22Rv1 (cell line): ENCODE results near the gene PFKFB1.
"Not testable (repeated sequence)": the region's sequence is repeated elsewhere in the genome, so short reads cannot be mapped to it uniquely, and the experiment has no call there.

Experiments used
- H3K27ac ChIP-seq: fragments of 450-650 bp; 2 replicates; pipeline ENCODE4 v1.5.1; 2017
- CTCF ChIP-seq: fragments of 450-650 bp; IDR thresholded peaks from 2 replicates; pipeline ENCODE4 v1.5.1; 2017; ENCODE audit warnings: mild to moderate bottlenecking
- ZFX ChIP-seq: fragments of 450-650 bp; IDR thresholded peaks from 2 replicates; pipeline ENCODE4 v1.6.1; 2017; ENCODE audit warnings: antibody characterized with exemption, borderline replicate concordance

Gene PFKFB1

GRCh38 chrX:54992911-54993622, 921 bp downstream of the PFKFB1 start:
- no peak overlapping the region for H3K27ac ChIP-seq

DNA sequence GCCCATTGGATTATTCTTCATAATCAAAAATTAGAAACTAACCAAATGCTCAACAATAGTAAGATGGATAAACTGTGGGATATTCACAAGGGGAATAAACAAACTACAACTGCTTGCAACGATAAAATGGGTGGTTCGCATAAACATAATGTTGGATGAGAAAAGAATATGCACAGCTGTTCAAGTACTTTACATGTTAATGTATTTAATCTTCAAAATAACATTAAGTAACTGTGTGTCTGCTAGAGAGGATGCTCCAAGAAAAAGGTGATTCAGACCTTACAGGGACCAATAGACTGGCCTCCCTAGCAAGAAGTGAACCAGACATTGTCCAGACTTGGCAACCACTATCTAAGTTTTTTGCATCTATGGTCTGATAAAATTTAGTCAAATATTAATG, 2.3 kb downstream of the PFKFB1 start:
- TF ChIP-seq CTCF (no peak), ZFX (no peak)
- no peak overlapping the region for H3K27ac ChIP-seq

More at GRCh38 chrX:54992911-54993622, 921 bp downstream of the PFKFB1 start:
- TF ChIP-seq CTCF (no peak), ZFX (no peak)

- not testable (repeated sequence) for H3K27ac ChIP-seq
Observed at GRCh38 chrX:54983306-54983705, 10.7 kb downstream of the PFKFB1 start.

DNA sequence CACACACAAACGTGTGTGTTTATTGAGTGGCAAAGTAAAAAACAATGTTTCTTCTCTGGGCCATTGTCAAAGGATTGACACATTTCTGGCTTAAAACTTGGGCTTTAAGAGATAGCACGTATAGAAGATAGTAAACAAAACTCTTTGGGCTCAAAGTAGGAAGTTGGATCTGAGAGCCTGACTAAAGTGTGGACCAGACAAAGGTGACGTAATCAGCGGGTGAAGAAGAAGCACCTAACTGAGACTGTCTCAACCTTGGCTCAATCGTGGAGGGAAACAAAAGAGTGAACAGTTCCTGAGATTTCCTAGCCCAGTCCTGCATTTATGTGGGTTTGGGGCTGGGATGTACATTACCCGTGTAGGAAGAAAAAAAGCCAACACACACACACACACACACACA, 13.7 kb downstream of the PFKFB1 start:
- no peak overlapping the region for H3K27ac ChIP-seq
- no peak for TF ChIP-seq ZFX

DNA sequence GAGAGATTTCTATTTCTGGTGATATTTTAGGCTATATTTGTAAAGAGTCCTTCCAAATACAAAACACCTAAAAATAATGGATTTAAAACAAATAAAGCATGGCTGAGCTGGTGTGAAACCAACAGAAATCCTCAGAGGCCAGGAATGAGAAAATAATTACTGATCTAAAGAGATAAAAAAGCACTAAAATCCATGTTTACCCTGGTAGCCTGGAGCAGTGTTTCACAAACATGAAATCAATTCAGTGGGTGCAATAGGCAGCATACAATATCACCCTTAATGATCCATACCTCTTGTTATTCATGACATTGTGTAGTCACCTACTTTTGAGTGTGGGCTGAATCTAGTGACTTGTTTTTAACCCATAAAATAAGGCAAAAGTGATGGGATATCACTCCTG, 14.6 kb downstream of the PFKFB1 start:
- TF ChIP-seq ZFX (no peak), CTCF (no peak)
- H3K27ac ChIP-seq = no peak overlapping the region

- no peak for TF ChIP-seq CTCF
- TF ChIP-seq ZFX = no peak
- H3K27ac ChIP-seq = no peak overlapping the region
Observed at GRCh38 chrX:54978448-54978847, 15.5 kb downstream of the PFKFB1 start.

DNA sequence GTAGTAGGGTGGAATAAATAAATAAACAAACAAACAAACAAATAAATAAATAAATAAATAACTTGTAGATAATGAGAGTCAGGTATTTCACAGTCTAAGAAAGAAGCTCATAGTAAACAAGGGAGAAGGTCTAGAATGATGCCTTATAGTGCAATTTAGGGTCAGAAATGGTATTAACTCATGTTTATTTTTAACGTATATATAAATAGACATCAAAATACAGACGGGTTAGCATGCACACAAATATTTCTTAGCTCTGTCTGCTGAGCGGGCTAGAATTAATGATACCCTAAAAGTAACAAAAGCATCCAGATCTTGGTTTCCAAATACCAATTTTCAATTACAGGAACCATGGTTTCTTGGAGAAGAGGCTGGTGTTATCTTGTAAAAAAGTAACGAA, 16.6 kb downstream of the PFKFB1 start:
- no peak overlapping the region for H3K27ac ChIP-seq
- no peak for TF ChIP-seq CTCF
- TF ChIP-seq ZFX = no peak

DNA sequence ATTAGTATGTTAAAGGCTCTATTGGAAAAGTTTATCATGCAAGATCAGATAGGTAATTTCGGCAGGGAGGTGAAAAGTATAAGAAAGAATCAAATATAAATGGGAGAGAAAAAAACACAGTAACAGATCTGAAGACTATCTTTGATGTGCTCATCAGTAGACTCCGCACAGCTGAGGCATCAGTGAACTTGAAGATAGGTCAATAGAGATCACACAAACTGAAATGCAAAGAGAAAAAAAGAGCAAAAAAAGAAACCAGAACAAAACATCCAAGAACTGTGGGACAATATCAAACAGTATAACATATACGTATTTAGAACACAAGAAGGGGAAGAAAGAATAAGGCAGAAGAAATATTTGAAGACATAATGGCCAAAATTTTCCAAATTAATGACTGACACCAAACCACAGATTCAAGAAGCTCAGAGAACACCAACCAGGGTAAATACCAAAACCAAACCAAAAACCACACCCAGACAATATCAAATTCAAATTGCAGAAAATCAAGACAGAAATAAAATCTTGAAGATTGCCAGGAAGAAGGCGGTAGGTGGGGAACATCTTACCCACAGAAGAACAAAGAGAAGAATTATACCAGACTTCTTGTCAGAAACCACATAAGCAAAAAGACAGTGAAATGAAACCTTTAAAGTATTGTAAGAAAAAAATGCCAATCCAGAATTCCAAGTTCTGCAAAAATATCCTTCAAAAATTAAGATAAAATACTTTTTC, 29.1 kb downstream of the PFKFB1 start:
- no peak overlapping the region for H3K27ac ChIP-seq
- no peak for TF ChIP-seq ZFX

- no peak overlapping the region for H3K27ac ChIP-seq
- TF ChIP-seq CTCF (no peak), ZFX (no peak)
Observed at GRCh38 chrX:54961750-54962149, 32.2 kb downstream of the PFKFB1 start.
